GM18867 (cell line): Measurements from ENCODE around the gene HHATL.

ENCODE experiments used
- ATAC-seq: cut with Tn5 transposase; IDR thresholded peaks from one replicate; pipeline ENCODE4 v1.9.1; 2021; ENCODE audit warnings: mild to moderate bottlenecking, moderate library complexity; ENCODE audit not compliant: unreplicated experiment

The HHATL gene

DNA sequence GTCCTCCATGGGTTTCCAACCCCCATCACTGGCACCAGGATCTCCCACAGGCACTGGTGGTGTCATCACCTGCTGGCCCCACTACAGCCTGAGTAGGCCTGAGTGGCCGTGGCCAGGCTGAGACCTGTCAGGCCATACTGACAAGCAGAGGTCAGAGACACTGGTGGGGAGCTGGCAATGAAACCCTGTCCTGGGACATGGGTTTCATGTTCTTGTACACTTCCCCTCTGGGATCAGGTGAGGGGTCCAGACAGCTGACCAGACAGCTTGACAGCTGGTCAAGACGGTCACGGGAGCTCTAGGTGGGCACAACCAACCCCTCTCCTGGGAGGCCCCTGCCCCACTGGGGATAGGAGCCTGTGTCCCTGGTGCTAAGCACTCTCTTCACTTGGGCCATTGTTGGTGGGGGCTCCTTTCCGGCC lies 36.0 kb downstream of the HHATL start:
- ATAC-seq: no peak

DNA sequence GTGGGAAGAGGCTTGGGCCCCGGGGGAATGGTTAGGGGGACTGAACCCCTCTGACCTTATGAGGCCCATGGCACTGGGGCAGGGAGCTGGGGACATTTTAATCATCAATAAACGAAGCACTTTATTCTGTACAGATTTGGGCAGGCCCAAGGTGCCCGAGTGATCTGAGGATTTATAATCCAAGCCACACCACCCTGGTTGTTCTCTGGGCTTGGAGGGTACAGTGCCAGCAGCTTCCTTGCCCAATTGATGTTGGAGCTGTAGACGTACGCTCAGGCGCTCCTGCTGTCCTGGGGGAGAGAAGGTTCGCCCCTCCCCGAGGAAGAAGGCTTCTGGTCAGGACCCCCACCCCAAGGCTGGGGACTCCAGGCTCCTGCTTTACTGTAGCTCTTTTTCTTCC lies 36.6 kb downstream of the HHATL start:
- no peak for ATAC-seq

DNA sequence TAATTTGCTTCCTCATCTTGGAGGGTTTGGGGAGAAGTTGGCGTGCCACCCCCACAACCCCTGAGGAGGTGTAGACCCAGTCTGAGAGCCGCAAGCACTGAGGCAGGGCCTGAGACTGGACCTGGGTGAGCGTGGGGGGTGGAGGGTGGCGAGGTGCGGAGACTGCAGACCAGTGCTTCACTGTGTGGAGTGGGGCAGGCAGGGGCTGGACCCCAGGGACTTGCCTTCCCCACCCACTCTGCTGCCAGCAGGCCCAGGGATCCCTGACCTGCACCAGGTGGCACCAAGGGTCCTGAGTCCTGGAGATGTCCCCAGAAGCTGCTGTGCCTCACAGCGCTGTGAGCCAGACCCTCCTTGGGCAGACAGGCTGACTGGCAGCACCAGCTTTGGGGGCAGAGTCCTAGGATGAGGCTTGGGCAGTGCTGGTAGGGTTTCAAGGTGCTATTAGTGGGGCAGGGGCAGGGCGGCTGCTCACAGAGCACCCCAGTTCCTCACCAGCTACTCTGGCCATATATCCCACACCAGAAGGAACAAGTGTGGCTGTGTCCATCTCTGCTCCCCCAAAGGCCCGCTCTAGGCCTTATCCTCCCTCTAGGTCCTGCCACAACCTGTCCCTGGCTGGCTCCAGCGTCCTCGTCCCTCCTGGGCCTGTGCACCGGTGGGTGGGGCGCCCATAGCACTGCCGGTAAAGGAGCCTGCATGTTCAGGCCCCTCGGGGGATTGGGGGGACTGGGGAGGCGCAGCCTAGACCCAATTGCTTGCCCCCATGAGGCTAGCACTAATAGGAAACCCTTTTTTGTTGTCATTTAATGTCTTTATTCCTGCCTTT lies 37.3 kb downstream of the HHATL start:
- no peak for ATAC-seq

DNA sequence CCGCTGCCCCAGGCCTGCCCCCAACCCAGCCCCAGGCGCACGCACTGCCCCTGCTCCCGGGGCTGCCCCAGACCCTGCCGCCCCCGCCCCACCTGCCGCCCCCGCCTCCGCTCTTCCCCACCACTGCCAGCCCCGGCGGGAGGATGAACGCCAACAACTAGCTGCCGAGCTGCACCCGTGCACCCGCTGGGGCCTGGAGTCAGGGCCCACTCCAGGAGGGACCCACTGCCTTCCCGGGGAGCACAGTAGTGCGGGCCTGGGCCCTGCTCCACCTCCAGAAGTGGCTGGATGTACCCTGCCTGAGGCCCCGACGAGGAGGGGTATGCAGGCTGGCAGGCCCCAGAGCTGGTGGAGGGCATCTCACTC lies 38.2 kb downstream of the HHATL start:
- no peak for ATAC-seq

DNA sequence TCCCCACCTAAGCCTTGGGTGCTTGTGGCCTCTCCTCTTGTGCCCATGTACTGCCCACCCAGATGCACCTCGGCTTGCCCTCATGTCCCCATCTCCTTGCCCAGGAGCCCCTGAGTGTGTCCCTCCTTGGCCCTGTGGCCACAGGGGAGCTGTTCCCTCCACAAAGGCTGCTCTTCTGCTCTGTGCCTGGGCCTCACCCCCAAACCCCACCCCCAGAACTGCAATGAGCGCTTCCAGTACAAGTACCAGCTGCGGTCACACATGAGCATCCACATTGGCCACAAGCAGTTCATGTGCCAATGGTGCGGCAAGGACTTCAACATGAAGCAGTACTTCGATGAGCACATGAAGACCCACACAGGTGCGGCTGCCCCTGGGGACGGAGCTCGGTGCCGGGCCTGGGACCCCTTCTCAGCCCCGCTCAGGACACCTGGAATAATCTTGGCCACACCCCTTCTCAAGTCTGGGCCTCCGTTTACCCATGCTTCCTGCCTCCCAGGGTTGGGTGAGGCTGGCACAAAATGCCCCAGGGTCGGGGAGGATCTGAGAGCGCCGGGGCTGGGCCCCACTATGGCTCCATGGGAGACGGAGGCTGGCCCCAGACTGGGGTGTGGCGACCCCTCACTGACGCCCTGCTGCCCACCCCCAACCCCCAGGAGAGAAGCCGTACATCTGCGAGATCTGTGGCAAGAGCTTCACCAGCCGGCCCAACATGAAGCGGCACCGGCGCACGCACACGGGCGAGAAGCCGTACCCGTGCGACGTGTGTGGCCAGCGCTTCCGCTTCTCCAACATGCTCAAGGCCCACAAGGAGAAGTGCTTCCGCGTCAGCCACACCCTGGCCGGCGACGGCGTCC lies 38.8 kb downstream of the HHATL start:
- ATAC-seq: no peak

DNA sequence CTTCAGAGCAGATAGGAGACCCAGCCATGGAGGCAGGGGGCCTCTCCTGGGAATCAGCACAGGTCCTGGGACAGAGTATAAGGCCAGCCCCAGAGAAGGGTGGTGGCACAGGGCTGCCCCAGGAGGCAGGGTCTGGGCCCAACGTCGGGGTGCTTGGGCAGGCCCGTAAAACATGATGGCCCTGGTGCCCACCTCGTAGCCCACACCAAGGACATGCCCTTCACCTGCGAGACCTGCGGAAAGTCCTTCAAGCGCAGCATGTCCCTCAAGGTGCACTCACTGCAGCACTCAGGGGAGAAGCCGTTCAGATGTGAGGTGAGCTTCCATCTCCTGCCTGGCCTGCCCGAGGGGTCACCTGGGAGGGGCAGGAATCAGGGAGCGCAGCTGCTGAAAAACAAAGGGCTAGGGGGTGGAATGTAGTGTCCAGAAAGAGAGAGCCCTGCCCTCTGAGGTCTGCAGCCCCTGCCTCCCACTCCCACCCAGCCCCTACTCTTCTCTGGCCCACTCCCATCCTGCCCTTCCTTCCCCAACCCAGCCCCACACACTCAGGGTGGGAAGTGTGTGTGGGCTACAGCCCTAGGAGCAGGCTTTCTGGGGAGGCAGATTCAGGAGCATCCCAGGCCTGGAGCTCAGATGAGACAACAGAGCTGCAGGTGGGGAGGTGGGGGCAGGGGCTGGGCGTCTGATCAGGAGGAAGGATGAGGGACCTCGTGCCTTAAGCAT lies 39.6 kb downstream of the HHATL start:
- no peak for ATAC-seq

DNA sequence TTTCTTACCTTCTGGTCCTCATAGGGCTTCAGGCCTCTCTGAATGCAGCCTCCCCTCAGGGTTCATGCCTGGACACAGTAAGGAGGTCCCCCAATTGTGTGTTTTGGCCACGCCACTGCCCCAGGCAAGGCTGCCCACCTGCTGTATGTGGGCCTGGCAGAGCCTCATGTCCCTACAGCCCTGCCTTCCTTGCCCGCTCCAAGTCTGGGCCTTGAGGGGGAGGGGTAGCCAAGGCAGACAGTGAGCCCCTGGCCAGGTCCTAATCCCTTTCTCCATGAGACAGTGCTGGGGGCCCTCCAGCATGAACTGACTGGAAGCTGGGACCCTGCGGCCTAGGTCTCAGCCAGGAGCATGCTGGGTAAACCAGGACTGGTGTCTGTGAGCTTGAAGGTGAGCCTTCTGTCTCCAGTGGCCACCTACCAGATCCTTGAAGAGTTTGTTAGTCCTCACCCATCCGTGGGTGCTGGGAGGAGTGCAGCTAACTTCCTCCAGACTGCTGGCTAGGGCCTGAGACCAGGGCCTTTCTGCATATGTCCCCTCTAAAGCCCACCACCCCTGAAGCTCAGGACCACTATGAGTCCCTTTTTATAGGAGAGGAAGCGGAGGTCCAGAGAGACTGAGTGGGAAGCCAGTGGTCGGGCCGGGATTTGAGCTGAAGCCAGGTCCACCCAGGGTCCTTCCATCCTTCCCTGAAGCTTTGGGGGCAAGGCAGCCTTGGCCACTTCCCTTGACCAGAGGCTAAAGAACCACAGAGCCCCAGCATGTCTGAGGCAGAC lies 40.4 kb downstream of the HHATL start:
- no peak for ATAC-seq

DNA sequence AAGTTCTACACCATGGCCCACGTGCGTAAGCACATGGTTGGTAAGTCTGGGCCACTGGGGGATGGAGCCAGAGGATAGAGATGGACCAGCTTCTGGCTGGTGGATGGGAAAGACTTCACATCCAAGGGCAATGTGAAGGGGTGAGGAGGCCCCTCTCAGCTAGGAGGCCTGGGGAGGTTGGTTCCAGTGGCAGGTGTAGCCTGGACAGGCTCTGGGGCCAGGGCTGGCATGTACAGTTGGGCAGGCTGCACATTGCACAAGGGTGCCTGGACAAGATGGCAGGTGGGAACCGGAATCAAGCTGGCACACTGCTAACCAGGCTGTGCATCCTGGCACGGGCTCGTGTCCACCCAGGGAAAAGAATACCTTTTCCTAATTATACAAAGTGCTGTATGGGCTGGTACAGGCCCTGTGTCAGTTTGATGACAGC lies 41.0 kb downstream of the HHATL start:
- no peak for ATAC-seq

DNA sequence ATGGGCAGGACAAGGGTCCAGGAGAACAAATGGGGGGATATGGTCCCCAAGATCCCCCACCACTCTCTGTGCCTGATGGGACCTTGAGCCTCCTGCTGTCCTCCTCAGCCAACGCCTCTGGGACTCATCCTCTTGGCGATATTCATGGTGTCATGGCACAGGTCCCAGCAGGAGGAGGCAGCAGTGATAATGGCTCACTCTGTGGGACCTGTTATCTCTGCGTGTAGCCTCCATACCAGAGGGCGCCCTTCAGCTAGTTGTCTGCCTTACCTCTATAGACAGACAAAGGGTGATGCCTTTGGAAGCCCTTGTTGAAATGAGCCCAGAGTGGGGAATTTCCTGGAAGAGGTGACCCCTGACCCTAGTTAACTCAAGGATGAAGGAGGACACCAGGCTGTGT lies 41.7 kb downstream of the HHATL start:
- ATAC-seq: no peak

DNA sequence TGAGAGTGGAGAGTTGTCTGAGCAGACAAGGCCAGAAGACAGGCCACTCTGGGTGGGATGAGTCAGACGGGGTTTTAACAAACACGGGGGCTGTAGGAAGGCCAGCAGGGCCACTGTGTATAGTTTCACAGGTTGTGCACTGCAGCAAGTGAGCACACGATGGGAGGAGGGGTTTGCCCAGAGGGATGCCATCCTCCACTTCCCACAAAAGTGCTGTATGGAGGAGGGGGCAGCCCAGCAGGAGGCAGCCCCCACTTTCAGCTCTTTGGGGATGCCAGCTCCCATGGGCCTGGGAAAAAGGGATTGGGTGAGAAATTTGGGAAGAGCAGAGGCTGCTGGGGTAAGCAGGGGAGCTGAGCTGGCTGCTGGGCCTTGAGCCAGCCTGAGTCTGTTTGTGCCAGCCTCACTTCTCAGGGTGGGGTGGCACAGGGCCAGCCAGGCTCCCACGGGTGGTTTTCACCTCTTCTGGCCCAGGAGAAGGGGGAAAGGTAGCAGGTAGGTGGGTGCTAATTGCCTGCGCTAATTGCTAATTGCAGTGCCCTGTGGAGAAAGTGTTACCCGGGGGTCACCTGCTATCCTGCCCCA lies 42.4 kb downstream of the HHATL start:
- no peak for ATAC-seq

DNA sequence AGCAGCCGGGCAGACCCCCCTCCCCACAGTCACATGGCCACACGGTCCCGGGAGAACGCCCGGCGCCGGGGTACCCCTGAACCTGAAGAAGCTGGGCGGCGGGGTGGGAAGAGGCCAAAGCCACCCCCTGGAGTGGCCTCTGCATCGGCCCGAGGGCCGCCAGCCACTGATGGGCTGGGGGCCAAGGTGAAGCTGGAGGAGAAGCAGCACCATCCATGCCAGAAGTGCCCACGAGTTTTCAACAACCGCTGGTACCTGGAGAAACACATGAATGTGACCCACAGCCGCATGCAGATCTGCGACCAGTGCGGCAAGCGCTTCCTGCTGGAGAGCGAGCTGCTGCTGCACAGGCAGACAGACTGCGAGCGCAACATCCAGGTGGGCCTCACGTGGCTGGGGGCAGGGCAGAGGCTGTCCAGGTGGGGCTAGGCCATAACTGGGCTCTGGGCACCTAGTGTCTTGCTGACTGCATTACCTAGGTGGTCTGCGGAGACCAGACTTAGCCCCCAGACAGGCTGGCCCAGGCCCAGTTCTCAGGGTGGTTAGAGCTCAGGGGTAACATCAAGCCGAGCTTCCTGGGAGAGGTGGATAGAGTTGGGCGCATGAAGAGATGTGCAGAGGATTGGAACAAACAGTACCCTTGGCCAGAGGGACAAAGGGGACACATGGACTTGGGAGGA lies 43.0 kb downstream of the HHATL start:
- no peak for ATAC-seq

DNA sequence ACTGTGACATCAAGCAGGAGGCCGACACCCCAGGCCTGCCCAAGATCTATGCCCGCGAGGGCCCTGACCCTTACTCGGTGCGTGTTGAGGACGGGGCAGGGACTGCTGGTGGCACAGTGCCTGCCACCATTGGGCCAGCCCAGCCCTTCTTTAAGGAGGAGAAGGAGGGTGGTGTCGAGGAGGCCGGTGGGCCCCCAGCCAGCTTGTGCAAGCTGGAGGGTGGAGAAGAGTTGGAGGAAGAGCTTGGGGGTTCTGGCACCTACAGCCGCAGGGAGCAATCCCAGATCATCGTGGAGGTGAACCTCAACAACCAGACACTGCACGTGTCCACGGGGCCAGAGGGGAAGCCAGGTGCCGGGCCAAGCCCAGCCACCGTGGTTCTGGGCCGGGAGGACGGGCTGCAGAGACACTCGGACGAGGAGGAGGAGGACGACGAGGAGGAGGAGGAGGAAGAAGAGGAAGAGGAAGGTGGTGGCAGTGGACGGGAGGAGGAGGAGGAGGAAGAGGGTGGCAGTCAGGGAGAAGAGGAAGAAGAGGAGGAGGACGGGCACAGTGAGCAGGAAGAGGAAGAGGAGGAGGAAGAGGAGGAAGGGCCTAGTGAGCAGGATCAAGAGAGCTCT lies 43.7 kb downstream of the HHATL start:
- no peak for ATAC-seq

DNA sequence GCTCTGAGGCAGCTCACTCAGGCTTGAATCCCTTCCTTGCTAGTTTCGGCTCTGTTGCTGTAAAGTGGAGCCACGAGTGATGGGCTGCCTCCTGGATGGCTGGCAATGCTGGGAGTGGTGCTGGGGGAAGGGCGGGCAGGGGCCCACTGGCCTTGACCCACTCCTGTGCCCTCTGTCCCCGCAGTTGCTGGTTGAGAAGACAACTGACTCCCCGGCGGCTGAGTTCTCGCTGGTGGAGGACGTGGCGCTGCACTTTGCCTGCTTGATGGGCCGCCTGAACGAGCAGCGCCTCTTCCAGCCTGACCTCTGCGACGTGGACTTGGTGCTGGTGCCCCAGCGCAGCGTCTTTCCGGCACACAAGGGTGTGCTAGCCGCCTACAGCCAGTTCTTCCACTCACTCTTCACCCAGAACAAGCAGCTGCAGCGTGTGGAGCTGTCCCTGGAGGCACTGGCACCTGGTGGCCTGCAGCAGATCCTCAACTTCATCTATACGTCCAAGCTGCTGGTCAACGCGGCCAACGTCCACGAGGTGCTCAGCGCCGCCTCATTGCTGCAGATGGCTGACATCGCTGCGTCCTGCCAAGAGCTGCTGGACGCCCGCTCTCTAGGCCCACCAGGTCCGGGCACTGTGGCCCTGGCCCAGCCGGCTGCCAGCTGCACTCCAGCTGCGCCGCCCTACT lies 44.4 kb downstream of the HHATL start:
- no peak for ATAC-seq

DNA sequence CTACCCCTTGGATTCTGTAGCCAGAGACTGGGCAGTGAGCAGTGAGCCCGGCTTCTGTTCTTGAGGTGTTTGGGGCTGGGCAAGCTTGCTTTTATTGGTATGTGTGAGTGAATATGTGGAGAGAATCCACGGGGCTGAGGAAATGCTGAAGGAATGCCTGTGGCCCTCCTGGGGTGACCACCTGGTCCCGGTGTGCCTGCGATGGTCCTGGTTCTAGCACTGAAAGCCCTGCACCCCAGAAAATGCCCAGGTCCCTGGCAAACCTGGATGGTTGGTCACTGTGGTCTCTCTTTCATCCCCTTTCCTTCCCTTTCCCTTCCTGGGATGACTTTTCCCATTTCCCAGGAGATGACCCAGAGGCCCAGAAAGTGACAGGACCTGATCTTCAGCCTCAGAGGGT lies 44.9 kb downstream of the HHATL start:
- no peak for ATAC-seq

DNA sequence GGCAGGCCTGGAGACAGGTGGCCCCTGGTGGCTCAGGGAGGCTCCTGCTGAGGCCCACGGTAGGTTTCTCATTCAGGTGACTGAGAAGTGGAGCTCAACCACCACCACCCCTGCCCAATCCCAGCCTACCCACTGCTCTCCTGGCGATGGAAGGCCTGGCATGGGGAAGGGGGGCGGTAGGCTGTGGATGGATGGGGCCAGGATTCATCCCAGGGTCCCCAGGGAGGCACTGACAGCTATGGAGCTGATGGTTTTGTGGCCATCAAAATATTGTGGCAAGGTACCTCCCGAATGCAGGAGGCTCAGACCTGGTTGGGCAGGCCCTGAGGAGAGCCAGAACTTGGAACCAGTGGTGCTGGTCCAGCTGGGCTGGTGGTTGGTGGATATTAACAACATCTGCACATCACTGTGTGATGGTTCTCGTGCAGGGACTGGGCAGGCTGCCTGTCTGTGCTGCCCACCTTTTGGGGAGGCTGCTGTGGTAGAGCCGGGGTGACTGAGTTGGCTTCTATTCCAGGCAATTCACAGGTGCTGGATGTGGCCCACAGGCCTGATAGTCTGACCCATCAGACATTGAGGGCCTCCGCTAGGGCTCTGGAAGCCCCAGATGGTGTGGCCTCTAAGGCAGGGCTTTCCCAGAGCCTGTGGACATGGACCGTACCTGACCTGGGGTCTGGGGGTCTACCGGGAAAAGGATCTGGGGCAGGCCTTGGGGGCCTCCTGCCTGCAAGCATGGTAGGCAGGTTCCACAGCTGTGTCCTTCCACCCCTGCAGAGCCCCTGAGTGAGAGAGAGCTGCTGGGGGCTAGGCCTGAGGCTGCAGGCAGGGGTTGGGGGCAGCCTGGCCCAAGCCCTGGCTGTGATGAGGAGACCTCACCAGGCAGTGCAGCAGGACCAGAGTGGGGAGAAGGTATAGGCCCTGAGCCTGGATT lies 45.7 kb downstream of the HHATL start:
- ATAC-seq: no peak

DNA sequence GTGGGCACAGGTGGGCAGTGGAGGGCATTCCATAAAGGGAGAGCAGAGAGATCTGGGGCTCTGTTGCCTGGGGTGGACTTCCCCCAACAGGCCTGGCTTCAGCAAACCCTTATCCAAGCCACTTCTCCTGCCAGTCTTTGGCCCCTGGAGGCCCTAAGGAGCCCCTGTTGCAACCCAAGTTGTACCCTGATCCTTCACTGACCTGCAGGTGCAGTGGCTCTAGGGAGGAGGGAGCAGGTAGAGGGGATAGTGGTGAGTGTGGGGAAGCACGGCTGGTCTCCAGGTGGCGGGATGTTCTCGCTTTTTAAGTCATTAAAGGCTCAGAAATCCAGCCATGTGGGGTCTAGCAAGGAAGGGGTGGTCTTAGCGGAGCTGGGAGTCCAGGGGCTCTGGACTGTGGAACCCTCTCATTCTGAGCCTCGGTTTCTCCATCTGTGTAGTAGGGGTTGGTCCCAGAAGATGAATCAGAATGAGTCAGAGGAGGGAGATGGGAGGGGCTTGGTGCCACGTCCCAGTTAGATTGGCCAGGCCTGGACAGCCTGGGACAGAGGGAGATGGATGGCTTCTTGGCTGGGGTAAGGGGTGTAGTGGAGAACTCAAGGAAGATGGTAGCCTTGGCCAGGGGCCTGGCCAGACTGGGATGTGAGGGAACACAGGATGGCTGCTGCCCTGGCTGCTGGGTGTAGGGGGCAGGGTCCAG lies 46.5 kb downstream of the HHATL start:
- ATAC-seq: no peak

DNA sequence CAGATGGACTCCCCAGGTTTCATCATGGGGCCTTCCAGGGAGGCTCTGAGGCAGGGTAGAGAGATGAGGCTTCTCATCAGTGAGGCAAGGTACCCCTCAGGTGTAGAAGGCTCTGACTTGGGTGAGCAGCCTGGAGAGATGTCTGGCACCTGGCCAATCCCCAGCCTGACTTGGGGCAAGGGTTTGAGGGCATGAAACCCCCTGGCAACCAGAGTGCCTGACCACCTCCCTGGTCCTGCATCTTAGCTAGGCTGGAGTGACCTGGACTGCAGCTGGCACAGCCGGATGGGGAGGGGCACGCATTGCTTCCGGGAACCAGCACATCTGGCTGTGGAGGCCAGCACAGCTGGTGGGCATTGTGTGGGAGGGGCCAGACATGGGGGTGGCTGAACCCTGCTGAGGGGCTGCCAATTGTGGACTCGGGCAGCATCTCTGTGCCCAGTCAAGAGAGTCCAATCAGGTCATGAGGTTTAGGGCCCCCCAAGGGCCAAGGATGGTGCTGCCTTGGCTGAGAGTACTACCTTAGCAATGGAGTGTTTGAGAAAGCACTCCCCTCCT lies 47.2 kb downstream of the HHATL start:
- no peak for ATAC-seq
